HCT116 (cell line): ENCODE results near the gene ANAPC7. TPM values are rescaled to one million over a fixed set of nuclear protein-coding genes. Genes with fewer than 3 reads are reported as not detected.
"Not testable (repeated sequence)": the region's sequence is repeated elsewhere in the genome, so short reads cannot be mapped to it uniquely, and the experiment has no call there.

Experiments
- ATAC-seq: fragments of 200-7000 bp; cut with Tn5 transposase; 2 replicates; pipeline ENCODE4 v1.9.1; 2020; ENCODE audit warnings: mild to moderate bottlenecking, moderate library complexity
- BruUV-seq: library from RNA; stranded (reverse); fragments of 400-500 nt; replicated peaks from 2 replicates; lab custom pipeline; 2021; lab: Mats Ljungman, UMichigan
- CTCF ChIA-PET: fragments of 300-600 bp; sonication (Branson Sonifier 250); formaldehyde crosslinking; loops from one replicate; lab custom pipeline; 2021; ENCODE audit warnings: antibody characterized with exemption; lab: Charles Lee
- POLR2A ChIA-PET: fragments of 300-600, 350-600 bp; sonication (Branson Sonifier 250); formaldehyde crosslinking; loops from one replicate; lab custom pipeline; 2021; ENCODE audit warnings: antibody characterized with exemption; lab: Charles Lee
- RAD21 ChIA-PET, 2 experiments: fragments of 300-600 bp; sonication (Branson Sonifier 250); formaldehyde crosslinking; loops; one replicate each; lab custom pipeline; 2023; ENCODE audit warnings: low total read pairs in 2 of 2; ENCODE audit not compliant: uncharacterized antibody in 2 of 2, unreplicated experiment in 2 of 2, low non-redundant PET in 1 of 2; lab: Charles Lee
- DNase-seq: peaks from one replicate; pipeline ENCODE4 v3.0.0-alpha.2; 2010; ENCODE audit warnings: low read depth, low spot score
- H2AFZ ChIP-seq: fragments of 200-600 bp; shearing (Covaris generic), sonication (generic); 2 replicates; pipeline ENCODE4 v1.6.1; 2017; ENCODE audit warnings: low read depth, mixed run types, mixed read lengths, antibody characterized with exemption, low read length; ENCODE audit not compliant: poor library complexity, severe bottlenecking
- H3K27ac ChIP-seq: 2 replicates; pipeline ENCODE4 v1.5.1; 2012; ENCODE audit warnings: low read depth, low read length
- H3K27me3 ChIP-seq: fragments of 200-600 bp; sonication (generic); 2 replicates; pipeline ENCODE4 v1.6.1; 2016; ENCODE audit warnings: mixed run types, low read length, mixed read lengths; ENCODE audit not compliant: insufficient read depth
- H3K36me3 ChIP-seq, 2 experiments: fragments of 200-500 bp in 1 of 2; fragments of 200-600 bp in 1 of 2; sonication (Bioruptor generic) in 1 of 2; sonication (generic) in 1 of 2; 2 replicates each; pipeline versions ENCODE4 v1.5.1 to v1.6.1; 2014 to 2016; ENCODE audit warnings: low read length in 2 of 2, inconsistent platforms in 1 of 2, mixed read lengths in 1 of 2, mixed run types in 1 of 2; ENCODE audit not compliant: insufficient read depth in 2 of 2, control insufficient read depth in 1 of 2
- H3K4me1 ChIP-seq, 2 experiments: fragments of 200-600 bp in 1 of 2; sonication (generic) in 1 of 2; 2 replicates each; pipeline versions ENCODE4 v1.5.1 to v1.6.1; 2012 to 2017; ENCODE audit warnings: low read length in 2 of 2, inconsistent platforms in 1 of 2, mild to moderate bottlenecking in 1 of 2, mixed read lengths in 1 of 2, mixed run types in 1 of 2, moderate library complexity in 1 of 2; ENCODE audit not compliant: insufficient read depth in 2 of 2, control insufficient read depth in 1 of 2
- H3K4me2 ChIP-seq: fragments of 200-600 bp; sonication (generic); 2 replicates; pipeline ENCODE4 v1.6.1; 2017; ENCODE audit warnings: mixed run types, low read length, mixed read lengths
- H3K4me3 ChIP-seq, 2 experiments: fragments of 200-600 bp in 1 of 2; sonication (generic) in 1 of 2; replicated peaks in 1 of 2; 2 replicates each; pipeline ENCODE4 v1.5.1; 2011 to 2016; ENCODE audit warnings: low read length in 2 of 2, control low read depth in 1 of 2, low read depth in 1 of 2, mild to moderate bottlenecking in 1 of 2, mixed read lengths in 1 of 2, mixed run types in 1 of 2
- H3K79me2 ChIP-seq: fragments of 200-600 bp; sonication (generic); 2 replicates; pipeline ENCODE4 v1.6.1; 2017; ENCODE audit warnings: mild to moderate bottlenecking, mixed run types, low read length, moderate library complexity, mixed read lengths; ENCODE audit not compliant: insufficient read depth
- H3K9ac ChIP-seq: fragments of 200-600 bp; sonication (generic); 2 replicates; pipeline ENCODE4 v1.6.1; 2016; ENCODE audit warnings: low read length, mixed read lengths
- H3K9me2 ChIP-seq: fragments of 200-600 bp; sonication (generic), shearing (Covaris generic); 2 replicates; pipeline ENCODE4 v1.6.1; 2017; ENCODE audit warnings: mixed run types, mild to moderate bottlenecking, moderate library complexity; ENCODE audit not compliant: insufficient read depth
- H3K9me3 ChIP-seq, 2 experiments: fragments of 200-500 bp in 1 of 2; fragments of 200-600 bp in 1 of 2; sonication (Bioruptor generic) in 1 of 2; sonication (generic) in 1 of 2; 2 replicates each; pipeline ENCODE4 v1.6.1; 2014 to 2017; ENCODE audit warnings: low read length in 2 of 2, mixed read lengths in 2 of 2, inconsistent platforms in 1 of 2, low read depth in 1 of 2, mild to moderate bottlenecking in 1 of 2, mixed run types in 1 of 2, moderate library complexity in 1 of 2; ENCODE audit not compliant: control insufficient read depth in 1 of 2, insufficient read depth in 1 of 2
- H4K20me1 ChIP-seq: fragments of 200-600 bp; sonication (generic), shearing (Covaris generic); 2 replicates; pipeline ENCODE4 v1.6.1; 2017; ENCODE audit warnings: mixed run types, mild to moderate bottlenecking, moderate library complexity; ENCODE audit not compliant: insufficient read depth
- intact Hi-C: fragments of 100-400 bp; cut with micrococcal nuclease; formaldehyde crosslinking; loops from 2 replicates; pipeline ENCODE4 v1.10.0; 2022
- total RNA-seq: library from RNA; stranded (reverse); gene quantifications from one replicate; pipeline ENCODE4 v1.2.1, GENCODE V29; 2021; ENCODE audit not compliant: unreplicated experiment

Gene ANAPC7
- total RNA-seq, 1 experiment from 2014 or later: 55.9 TPM

DNA sequence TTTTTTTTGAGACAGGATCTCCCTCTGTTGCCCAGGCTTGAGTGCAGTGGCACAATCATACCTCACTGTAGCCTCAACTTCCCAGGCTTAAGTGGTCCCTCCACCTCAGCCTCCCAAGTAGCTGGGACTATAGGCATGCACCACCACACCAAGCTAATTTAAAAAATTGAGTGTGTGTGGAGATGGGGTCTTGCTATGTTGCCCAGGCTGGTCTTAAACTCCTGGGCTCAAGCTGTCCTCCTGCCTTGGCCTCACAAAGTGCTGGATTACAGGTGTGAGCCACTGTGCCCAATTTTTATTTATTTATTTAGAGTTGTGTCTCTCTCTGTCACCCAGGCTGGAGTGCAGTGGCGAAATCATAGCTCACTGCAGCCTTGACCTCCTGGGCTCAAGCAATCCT lies 17.1 kb upstream of the ANAPC7 start:
- H3K9ac ChIP-seq, H3K79me2 ChIP-seq, H3K27me3 ChIP-seq, H3K9me3 ChIP-seq, H3K4me1 ChIP-seq, H2AFZ ChIP-seq, H3K27ac ChIP-seq, intact Hi-C loops, BruUV-seq, H3K4me3 ChIP-seq, H3K4me2 ChIP-seq, DNase-seq, RAD21 ChIA-PET, H4K20me1 ChIP-seq, ATAC-seq, H3K36me3 ChIP-seq, H3K9me2 ChIP-seq: not testable (repeated sequence)
- ChIA-PET CTCF (interaction anchor here (0.6 to 2.3 kb wide), 4 partner anchors 11 to 1980 kb away, joined by 3 to 9 read pairs (median 4); partner anchors contain the start of gene ARPC3), POLR2A (interaction anchor here (1.6 kb wide), 1 partner anchor 11 kb away, joined by 6 read pairs; no protein-coding TSS in a partner anchor)

DNA sequence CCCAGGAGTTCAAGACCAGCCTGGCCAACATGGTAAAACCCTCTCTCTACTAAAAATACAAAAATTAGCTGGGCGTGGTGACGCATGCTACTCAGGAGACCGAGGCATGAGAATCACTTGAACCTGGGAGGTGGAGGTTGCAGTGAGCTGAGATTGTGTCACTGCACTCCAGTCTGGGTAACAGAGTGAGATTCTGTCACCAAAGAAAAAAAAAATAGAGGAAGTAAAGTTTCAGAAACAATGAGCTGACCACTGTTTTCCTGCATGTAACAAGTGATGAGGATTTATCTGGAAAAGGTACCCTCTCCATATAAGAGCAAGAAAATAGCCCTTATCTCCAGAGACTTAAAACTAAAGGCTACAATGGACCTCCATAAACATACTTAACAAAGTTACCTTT lies 13.6 kb upstream of the ANAPC7 start:
- H3K36me3 ChIP-seq, RAD21 ChIA-PET, BruUV-seq, POLR2A ChIA-PET, H3K27ac ChIP-seq, H3K9me3 ChIP-seq, intact Hi-C loops, H4K20me1 ChIP-seq, H3K9me2 ChIP-seq, ATAC-seq, DNase-seq, H3K27me3 ChIP-seq, H3K9ac ChIP-seq, H3K4me3 ChIP-seq, H3K79me2 ChIP-seq, H3K4me1 ChIP-seq, H2AFZ ChIP-seq, H3K4me2 ChIP-seq: not testable (repeated sequence)
- CTCF ChIA-PET: interaction anchor here (0.6 to 1.2 kb wide), 2 partner anchors 14 kb away, joined by 4 to 7 read pairs; no protein-coding TSS in a partner anchor

DNA sequence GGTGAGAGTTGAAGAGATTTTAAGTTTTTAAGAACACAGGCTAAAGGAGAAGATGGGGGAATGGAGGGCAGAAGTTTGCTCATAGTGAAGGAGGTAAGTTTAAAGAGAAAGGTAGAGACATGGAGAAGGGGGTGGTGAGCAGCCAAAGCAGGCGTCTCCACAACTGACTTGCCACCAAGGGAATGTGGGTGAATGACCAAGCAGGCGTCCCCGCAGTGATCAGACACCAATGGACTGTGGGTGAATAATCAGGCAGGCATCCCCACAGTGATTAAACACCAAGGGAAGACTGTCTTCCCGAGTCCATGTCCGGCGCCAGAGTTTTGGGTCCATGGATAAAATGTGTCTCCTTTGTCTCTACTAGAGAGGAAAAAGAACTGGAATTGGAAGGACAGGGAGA lies 6.6 kb upstream of the ANAPC7 start:
- CTCF ChIA-PET, H3K27ac ChIP-seq, H3K27me3 ChIP-seq: not testable (repeated sequence)

DNA sequence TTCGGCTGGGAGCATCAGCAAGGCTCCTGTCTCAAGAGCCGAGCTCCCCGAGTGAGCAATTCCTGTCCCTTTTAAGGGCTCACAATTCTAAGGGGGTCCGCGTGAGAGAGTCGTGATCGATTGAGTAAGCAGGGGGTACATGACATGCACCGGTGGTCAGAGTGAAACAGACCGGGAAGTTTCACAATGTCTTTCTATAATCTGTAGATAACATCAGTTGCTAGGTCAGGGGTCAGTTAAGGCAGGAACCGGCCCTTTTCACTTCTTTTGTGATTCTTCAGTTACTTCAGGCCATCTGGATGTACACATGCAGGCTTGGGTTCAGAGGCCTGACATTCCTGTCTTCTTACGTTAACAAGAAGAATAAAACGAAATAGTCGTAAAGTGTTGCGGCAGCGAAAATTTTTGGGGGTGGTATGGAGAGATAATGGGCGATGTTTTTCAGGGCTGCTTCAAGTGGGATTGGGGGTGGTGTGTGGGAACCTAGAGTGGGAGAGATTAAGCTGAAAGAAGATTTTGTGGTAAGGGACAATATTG lies 1.7 kb upstream of the ANAPC7 start:
- intact Hi-C loops, H3K4me3 ChIP-seq, POLR2A ChIA-PET, H3K9me3 ChIP-seq, DNase-seq, H4K20me1 ChIP-seq, BruUV-seq, H3K4me2 ChIP-seq, ATAC-seq, H3K9ac ChIP-seq, H3K27ac ChIP-seq, H2AFZ ChIP-seq, H3K27me3 ChIP-seq, H3K9me2 ChIP-seq: not testable (repeated sequence)
- H3K79me2 ChIP-seq: peaks cover 36% of the 10 kb centered on the region
- RAD21 ChIA-PET: interaction anchor here in 1 of 2 experiments (0.6 kb wide), 1 partner anchor 498 kb away, joined by 14 read pairs; no protein-coding TSS in a partner anchor
- CTCF ChIA-PET: interaction anchor here (1.2 kb wide), 1 partner anchor 26 kb away, joined by 5 read pairs; no protein-coding TSS in a partner anchor
- peaks cover 5 to 10% of the 10 kb centered on the region in 2 experiments; a peak in 3 of 4 replicates for H3K36me3 ChIP-seq
- H3K4me1 ChIP-seq: peaks cover 6 to 19% of the 10 kb centered on the region in 2 experiments

More for the DNA sequence above, 6.6 kb upstream of the ANAPC7 start:
- intact Hi-C loops, H3K4me2 ChIP-seq, H2AFZ ChIP-seq, H3K9me2 ChIP-seq, DNase-seq, H3K4me3 ChIP-seq, RAD21 ChIA-PET, POLR2A ChIA-PET, H3K79me2 ChIP-seq, H3K9me3 ChIP-seq, ATAC-seq, H3K9ac ChIP-seq, BruUV-seq, H3K4me1 ChIP-seq, H3K36me3 ChIP-seq, H4K20me1 ChIP-seq: not testable (repeated sequence)
